Gastrocnemius medialis (tissue), 4 donors: ENCODE data around the gene GTF2H2. TPM values are rescaled to one million over a fixed set of nuclear protein-coding genes. Genes with fewer than 3 reads are reported as not detected.
A peak's percentile ranks its signal among the peaks of the same experiment; 100 is the strongest.
"Not testable (repeated sequence)": the region's sequence is repeated elsewhere in the genome, so short reads cannot be mapped to it uniquely, and the experiment has no call there.

Experiments
- ATAC-seq, 2 donors: fragments of 150-250 bp; one replicate each; pipeline ENCODE4 v1.9.1; 2016
- DNase-seq, 2 donors: peaks; one replicate each; pipeline ENCODE4 v3.0.0-alpha.2; 2019
- H3K27ac ChIP-seq, 4 donors: fragments of 200-600 bp; sonication (generic); 1 replicate in 1 of 4; 2 replicates in 3 of 4; pipeline ENCODE4 v1.5.1; 2016 to 2018; ENCODE audit warnings: mild to moderate bottlenecking in 2 of 4, moderate library complexity in 1 of 4
- H3K27me3 ChIP-seq, 3 donors: fragments of 200-600 bp; sonication (generic) in 2 of 3; 1 replicate in 1 of 3; 2 replicates in 2 of 3; pipeline versions ENCODE4 v1.5.1 to v1.6.0; 2016 to 2019; ENCODE audit warnings: mild to moderate bottlenecking in 1 of 3, moderate library complexity in 1 of 3
- H3K36me3 ChIP-seq, 2 donors: fragments of 200-600 bp; sonication (generic) in 1 of 2; one replicate each; pipeline ENCODE4 v1.5.1; 2017 to 2018
- H3K4me1 ChIP-seq, 2 donors: fragments of 200-600 bp; sonication (generic) in 1 of 2; one replicate each; pipeline ENCODE4 v1.5.1; 2016 to 2017; ENCODE audit warnings: mild to moderate bottlenecking in 2 of 2
- H3K4me3 ChIP-seq, 4 donors: fragments of 200-600 bp; sonication (generic) in 3 of 4; 1 replicate in 1 of 4; 2 replicates in 3 of 4; pipeline ENCODE4 v1.5.1; 2016 to 2019; ENCODE audit warnings: mild to moderate bottlenecking in 2 of 4
- H3K9me3 ChIP-seq, 3 donors: fragments of 200-600 bp; sonication (generic) in 2 of 3; 1 replicate in 1 of 3; 2 replicates in 2 of 3; pipeline ENCODE4 v1.5.1; 2016 to 2019
- in situ Hi-C, 4 donors: fragments of 200-750 bp; cut with MboI; loops; one replicate each; pipeline versions ENCODE4 v1.15.0 to v1.8.0; 2017; ENCODE audit warnings: low sequenced_read_pairs in 4 of 4
- intact Hi-C: fragments of 100-400 bp; cut with DNase I; formaldehyde crosslinking; loops from one replicate; pipeline ENCODE4 v1.15.1; 2023; ENCODE audit warnings: low total_unique reads
- total RNA-seq, 4 donors: library from RNA; depleted of rRNA; stranded (reverse); fragments of >200 nt; gene quantifications; one replicate each; pipeline versions ENCODE4 v1.1.0 to v1.2.3, GENCODE V29; 2016

Gene GTF2H2
- total RNA-seq, 4 donors from 2014 or later: 4.3 to 8.5 (median 7.4) TPM

- in situ Hi-C loops: not testable (repeated sequence)
These were observed 6.2 kb downstream of the GTF2H2 start for GRCh38 chr5:71061322-71061721.

DNA sequence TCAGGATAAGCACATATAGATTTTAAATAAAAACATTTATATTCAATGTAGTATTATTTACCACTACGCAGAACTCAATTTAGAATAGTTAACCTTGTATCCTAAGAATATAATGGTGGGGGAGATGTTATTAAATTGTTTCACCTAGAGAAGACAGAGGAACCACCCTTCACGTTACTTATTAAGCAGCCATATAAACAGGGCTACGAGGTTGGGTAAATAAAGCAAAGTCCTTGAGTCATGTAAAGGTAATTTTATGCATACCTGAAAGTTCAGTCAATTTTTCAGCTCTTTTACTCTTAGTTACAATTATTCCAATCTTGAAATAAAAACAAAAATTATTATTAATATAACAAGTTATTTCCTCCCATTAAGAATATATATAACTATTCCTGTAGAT lies 8.1 kb downstream of the GTF2H2 start:
- intact Hi-C loops, H3K27ac ChIP-seq, H3K36me3 ChIP-seq, in situ Hi-C loops, H3K9me3 ChIP-seq, H3K4me1 ChIP-seq, H3K27me3 ChIP-seq, DNase-seq, ATAC-seq, H3K4me3 ChIP-seq: not testable (repeated sequence)

More at GRCh38 chr5:71061322-71061721, 6.2 kb downstream of the GTF2H2 start:
- H3K27me3 ChIP-seq, H3K27ac ChIP-seq, ATAC-seq, H3K9me3 ChIP-seq, DNase-seq, H3K4me1 ChIP-seq, intact Hi-C loops, H3K36me3 ChIP-seq, H3K4me3 ChIP-seq: not testable (repeated sequence)

DNA sequence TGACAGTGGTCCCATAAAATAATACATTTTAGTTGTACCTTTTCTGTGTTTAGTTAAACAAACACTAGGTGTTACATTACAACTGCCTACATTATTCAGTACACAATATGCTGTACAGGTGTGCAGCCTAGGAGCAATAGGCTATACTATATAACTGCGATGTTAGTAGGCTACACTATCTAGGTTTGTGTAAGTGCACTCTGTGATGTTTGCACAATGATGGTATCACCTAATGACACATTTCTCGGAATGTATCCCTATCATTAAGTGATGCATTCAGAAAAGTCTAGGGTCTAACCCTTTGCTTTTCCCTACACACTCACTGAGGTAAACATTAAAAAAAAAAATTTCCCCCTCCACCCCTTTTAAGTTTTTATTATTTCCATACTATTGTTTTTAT lies 22.7 kb downstream of the GTF2H2 start:
- in situ Hi-C loops, H3K27ac ChIP-seq, H3K27me3 ChIP-seq, DNase-seq, intact Hi-C loops, H3K9me3 ChIP-seq, ATAC-seq, H3K36me3 ChIP-seq, H3K4me1 ChIP-seq, H3K4me3 ChIP-seq: not testable (repeated sequence)

- intact Hi-C loops, in situ Hi-C loops, H3K27me3 ChIP-seq: not testable (repeated sequence)
These were observed 23.3 kb downstream of the GTF2H2 start for GRCh38 chr5:71044128-71044527.

DNA sequence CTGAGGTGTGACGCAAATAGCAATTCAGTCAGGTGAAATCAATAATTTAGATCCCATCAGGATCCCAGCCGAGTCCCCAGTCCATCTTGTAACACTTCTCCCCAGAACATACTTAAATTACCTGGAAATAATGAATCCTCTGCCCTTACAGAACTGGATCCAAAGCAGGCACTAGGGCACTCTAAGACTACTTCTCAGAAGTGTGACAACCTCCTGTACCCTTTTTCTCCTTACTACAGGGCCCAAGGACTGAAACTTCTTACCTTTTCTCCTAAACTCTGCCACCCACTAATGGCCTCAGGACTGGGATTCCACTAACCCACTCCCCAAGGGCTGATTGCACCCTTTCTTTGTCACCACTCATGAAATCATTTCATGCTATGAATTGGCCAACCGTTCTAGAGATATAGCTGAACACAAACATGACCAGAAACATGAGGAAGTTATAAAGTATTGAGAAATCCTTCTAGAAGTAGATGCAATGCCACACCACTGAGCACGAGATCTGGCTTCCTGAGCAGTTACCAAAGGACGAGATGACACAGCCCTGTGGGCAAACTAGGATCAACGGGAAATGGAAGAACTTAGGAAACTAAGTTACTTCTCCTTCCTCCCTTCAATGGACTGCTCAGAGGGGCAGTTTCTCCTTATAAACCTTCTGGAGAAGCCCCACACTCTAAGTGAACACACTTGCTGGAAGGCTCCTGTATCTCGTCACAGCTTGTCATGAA lies 36.3 kb downstream of the GTF2H2 start:
- intact Hi-C loops, DNase-seq, H3K36me3 ChIP-seq, H3K4me1 ChIP-seq, H3K4me3 ChIP-seq, in situ Hi-C loops, H3K27me3 ChIP-seq, H3K27ac ChIP-seq, H3K9me3 ChIP-seq: not testable (repeated sequence)
- ATAC-seq: peak in 1 of 2 donors; percentile 53

More at GRCh38 chr5:71044128-71044527, 23.3 kb downstream of the GTF2H2 start:
- H3K9me3 ChIP-seq, H3K36me3 ChIP-seq, DNase-seq, ATAC-seq, H3K4me3 ChIP-seq, H3K27ac ChIP-seq, H3K4me1 ChIP-seq: not testable (repeated sequence)

DNA sequence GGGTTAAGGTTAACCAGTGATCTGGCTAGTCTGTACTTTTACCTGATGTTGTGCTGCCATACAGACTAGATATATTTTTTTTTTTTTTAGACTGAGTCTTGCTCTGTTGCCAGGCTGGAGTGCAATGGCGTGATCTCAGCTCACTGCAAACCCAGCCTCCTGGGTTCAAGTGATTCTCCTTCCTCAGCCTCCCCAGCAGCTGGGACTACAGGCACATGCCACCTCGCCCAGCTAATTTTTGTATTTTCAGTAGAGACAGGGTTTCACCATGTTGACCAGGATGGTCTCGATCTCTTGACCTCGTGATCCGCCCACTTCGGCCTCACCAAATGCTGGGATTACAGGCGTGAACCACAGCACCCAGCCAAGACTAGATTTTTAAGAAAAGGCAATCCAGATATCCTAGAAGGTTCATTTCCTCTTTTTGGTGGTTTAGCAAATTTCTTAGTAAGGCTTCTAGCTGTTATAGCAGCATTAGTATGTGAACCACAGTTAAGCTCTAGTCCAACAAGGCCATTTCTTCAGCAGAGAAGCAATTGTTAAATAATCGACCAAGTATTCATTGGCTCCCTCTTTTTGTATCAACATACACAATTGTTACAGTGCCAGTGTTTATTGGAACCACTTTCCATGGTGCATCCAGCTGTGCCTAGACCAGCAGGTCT lies 42.1 kb downstream of the GTF2H2 start, which contains the start of gene NAIP:
Gene NAIP, minus strand, starts transcription at position 51 of the 665 bp plus-strand sequence. CDS start 12,424 bp downstream, outside the sequence.
- ATAC-seq, H3K27me3 ChIP-seq, H3K36me3 ChIP-seq, H3K9me3 ChIP-seq, in situ Hi-C loops, H3K27ac ChIP-seq, intact Hi-C loops, DNase-seq, H3K4me3 ChIP-seq, H3K4me1 ChIP-seq: not testable (repeated sequence)

DNA sequence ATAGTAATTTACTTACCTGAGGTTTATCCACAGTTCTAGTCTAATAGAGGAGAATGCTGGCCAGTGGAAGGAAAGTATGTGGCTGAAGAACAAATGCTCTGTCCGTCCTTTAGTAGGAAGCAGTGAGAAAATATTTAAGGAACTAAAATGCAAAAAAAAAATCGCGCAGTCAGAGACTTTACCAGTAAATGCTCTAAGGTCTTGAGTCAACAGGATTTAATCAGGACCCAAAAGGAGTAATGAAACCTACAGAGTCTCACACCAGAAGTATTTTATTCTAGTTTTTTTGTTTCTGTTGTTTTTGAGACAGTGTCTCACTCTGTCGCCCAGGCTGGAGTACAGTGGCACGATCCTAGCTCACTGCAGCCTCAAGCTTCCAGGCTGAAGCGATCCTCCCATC lies 46.8 kb downstream of the GTF2H2 start:
- H3K27ac ChIP-seq, in situ Hi-C loops, H3K27me3 ChIP-seq, intact Hi-C loops, ATAC-seq, H3K9me3 ChIP-seq, H3K36me3 ChIP-seq, DNase-seq, H3K4me3 ChIP-seq, H3K4me1 ChIP-seq: not testable (repeated sequence)

- H3K27ac ChIP-seq, H3K9me3 ChIP-seq, H3K27me3 ChIP-seq, DNase-seq, ATAC-seq, H3K4me1 ChIP-seq, H3K4me3 ChIP-seq, in situ Hi-C loops, intact Hi-C loops, H3K36me3 ChIP-seq: not testable (repeated sequence)
These were observed 49.0 kb downstream of the GTF2H2 start for GRCh38 chr5:71018376-71019005.
